Neural cell (in vitro differentiated cells): Measurements from ENCODE around the gene SLC38A3.

Experiments used
- EP300 ChIP-seq: fragments of 450-650 bp; conservative IDR thresholded peaks from 2 replicates; pipeline ENCODE4 v1.6.1; 2014; ENCODE audit warnings: antibody characterized with exemption, mild to moderate bottlenecking, moderate library complexity; ENCODE audit not compliant: poor library complexity, severe bottlenecking
- EZH2 ChIP-seq: fragments of 200-600, 300-800 bp; shearing (Covaris generic), sonication (generic); IDR thresholded peaks from 2 replicates; pipeline ENCODE4 v1.6.1; 2014; ENCODE audit warnings: antibody characterized with exemption, low read length, borderline replicate concordance, mild to moderate bottlenecking; ENCODE audit not compliant: insufficient read depth, poor library complexity, severe bottlenecking
- MXI1 ChIP-seq: fragments of 450-650 bp; conservative IDR thresholded peaks from 2 replicates; pipeline ENCODE4 v1.6.1; 2014; ENCODE audit warnings: antibody characterized with exemption, mild to moderate bottlenecking; ENCODE audit not compliant: poor library complexity, severe bottlenecking
- POLR2AphosphoS5 ChIP-seq: IDR thresholded peaks from 2 replicates; pipeline ENCODE4 v1.6.1; 2012
- RAD21 ChIP-seq: fragments of 450-650 bp; conservative IDR thresholded peaks from 2 replicates; pipeline ENCODE4 v1.6.1; 2014; ENCODE audit warnings: antibody characterized with exemption, mild to moderate bottlenecking, moderate library complexity
- SMC3 ChIP-seq: fragments of 450-650 bp; conservative IDR thresholded peaks from 2 replicates; pipeline ENCODE4 v1.6.1; 2014; ENCODE audit warnings: antibody characterized with exemption, mild to moderate bottlenecking, moderate library complexity; ENCODE audit not compliant: poor library complexity
- TAF1 ChIP-seq: IDR thresholded peaks from 2 replicates; pipeline ENCODE4 v1.6.1; 2012; ENCODE audit warnings: low read depth
- TF ChIP-seq, protein P1 (sequence below): fragments of 450-650 bp; IDR thresholded peaks from 2 replicates; pipeline ENCODE4 v1.5.1; 2014; ENCODE audit warnings: antibody characterized with exemption, mild to moderate bottlenecking, moderate library complexity; ENCODE audit not compliant: poor library complexity, severe bottlenecking

GRCh38 chr3:50251220-50251619 is 46.1 kb downstream of the SLC38A3 start:
- TF ChIP-seq, protein P1, sequence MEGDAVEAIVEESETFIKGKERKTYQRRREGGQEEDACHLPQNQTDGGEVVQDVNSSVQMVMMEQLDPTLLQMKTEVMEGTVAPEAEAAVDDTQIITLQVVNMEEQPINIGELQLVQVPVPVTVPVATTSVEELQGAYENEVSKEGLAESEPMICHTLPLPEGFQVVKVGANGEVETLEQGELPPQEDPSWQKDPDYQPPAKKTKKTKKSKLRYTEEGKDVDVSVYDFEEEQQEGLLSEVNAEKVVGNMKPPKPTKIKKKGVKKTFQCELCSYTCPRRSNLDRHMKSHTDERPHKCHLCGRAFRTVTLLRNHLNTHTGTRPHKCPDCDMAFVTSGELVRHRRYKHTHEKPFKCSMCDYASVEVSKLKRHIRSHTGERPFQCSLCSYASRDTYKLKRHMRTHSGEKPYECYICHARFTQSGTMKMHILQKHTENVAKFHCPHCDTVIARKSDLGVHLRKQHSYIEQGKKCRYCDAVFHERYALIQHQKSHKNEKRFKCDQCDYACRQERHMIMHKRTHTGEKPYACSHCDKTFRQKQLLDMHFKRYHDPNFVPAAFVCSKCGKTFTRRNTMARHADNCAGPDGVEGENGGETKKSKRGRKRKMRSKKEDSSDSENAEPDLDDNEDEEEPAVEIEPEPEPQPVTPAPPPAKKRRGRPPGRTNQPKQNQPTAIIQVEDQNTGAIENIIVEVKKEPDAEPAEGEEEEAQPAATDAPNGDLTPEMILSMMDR, result no peak
- TF ChIP-seq EP300 (no peak), POLR2AphosphoS5 (no peak), MXI1 (no peak), RAD21 (no peak), SMC3 (no peak), EZH2 (no peak), TAF1 (no peak)
